ENCODE results near the gene SYNDIG1.

- TF ChIP-seq, protein P1, sequence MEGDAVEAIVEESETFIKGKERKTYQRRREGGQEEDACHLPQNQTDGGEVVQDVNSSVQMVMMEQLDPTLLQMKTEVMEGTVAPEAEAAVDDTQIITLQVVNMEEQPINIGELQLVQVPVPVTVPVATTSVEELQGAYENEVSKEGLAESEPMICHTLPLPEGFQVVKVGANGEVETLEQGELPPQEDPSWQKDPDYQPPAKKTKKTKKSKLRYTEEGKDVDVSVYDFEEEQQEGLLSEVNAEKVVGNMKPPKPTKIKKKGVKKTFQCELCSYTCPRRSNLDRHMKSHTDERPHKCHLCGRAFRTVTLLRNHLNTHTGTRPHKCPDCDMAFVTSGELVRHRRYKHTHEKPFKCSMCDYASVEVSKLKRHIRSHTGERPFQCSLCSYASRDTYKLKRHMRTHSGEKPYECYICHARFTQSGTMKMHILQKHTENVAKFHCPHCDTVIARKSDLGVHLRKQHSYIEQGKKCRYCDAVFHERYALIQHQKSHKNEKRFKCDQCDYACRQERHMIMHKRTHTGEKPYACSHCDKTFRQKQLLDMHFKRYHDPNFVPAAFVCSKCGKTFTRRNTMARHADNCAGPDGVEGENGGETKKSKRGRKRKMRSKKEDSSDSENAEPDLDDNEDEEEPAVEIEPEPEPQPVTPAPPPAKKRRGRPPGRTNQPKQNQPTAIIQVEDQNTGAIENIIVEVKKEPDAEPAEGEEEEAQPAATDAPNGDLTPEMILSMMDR (IDR thresholded peaks at IDR 0.05): no peak
- TF ChIP-seq POLR2A (IDR thresholded peaks at IDR 0.05): no peak
Observed at GRCh38 chr20:24572862-24573261, 103.4 kb downstream of the SYNDIG1 start.
